ENCODE measurements around the gene WRNIP1.

Gene WRNIP1

DNA sequence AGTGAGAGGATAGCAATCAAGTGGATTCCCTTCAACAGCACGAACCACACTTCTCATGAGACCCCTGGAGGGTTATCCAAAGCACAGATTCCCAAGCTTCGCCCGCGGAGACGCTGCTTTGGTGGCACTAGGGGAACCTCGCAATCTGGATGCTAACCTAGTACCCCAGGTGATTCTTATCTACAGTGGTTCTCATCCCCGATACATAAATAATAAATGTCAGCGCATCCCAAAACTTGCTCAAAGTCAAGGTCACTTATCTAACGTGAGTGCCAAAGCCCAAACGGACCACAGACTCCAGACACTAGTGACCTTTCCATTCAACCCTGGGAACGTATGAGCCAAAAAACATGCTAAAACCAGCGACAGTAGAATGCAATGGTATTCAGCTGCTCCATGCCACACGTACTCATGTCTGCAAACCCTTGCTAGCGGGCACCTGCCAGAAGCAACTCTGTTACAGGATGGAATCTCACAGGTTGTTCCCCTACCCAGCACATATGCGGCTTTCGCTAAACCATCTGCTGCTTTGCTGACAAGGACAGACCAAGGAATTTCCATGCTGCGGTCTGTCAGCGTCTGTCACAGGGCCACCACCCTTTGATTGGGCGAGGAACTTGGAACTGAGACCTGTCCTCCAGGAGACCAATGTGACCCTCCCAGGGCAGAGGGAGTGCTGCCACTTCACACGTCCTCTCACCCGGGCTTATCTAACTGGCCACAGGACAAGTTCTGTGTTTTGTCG lies 31.3 kb upstream of the WRNIP1 start:
- no peak for TF ChIP-seq FOXP2 (optimal IDR thresholded peaks at IDR 0.05; ENCODE audit: borderline replicate concordance, extremely low read depth, extremely low read length, insufficient read depth)

- TF ChIP-seq TAF1 (IDR thresholded peaks at IDR 0.05; ENCODE audit: borderline replicate concordance, insufficient read depth, low read length), result no peak
- TF ChIP-seq FOXP2 (optimal IDR thresholded peaks at IDR 0.05; ENCODE audit: borderline replicate concordance, extremely low read depth, extremely low read length, insufficient read depth), result no peak
These were observed 30.6 kb upstream of the WRNIP1 start for GRCh38 chr6:2734488-2735166.

- TF ChIP-seq, protein P1, sequence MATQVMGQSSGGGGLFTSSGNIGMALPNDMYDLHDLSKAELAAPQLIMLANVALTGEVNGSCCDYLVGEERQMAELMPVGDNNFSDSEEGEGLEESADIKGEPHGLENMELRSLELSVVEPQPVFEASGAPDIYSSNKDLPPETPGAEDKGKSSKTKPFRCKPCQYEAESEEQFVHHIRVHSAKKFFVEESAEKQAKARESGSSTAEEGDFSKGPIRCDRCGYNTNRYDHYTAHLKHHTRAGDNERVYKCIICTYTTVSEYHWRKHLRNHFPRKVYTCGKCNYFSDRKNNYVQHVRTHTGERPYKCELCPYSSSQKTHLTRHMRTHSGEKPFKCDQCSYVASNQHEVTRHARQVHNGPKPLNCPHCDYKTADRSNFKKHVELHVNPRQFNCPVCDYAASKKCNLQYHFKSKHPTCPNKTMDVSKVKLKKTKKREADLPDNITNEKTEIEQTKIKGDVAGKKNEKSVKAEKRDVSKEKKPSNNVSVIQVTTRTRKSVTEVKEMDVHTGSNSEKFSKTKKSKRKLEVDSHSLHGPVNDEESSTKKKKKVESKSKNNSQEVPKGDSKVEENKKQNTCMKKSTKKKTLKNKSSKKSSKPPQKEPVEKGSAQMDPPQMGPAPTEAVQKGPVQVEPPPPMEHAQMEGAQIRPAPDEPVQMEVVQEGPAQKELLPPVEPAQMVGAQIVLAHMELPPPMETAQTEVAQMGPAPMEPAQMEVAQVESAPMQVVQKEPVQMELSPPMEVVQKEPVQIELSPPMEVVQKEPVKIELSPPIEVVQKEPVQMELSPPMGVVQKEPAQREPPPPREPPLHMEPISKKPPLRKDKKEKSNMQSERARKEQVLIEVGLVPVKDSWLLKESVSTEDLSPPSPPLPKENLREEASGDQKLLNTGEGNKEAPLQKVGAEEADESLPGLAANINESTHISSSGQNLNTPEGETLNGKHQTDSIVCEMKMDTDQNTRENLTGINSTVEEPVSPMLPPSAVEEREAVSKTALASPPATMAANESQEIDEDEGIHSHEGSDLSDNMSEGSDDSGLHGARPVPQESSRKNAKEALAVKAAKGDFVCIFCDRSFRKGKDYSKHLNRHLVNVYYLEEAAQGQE (IDR thresholded peaks at IDR 0.05; ENCODE audit: insufficient read depth in 1 of 2, low read depth in 2 of 2, low read length in 2 of 2), result no peak
- TF ChIP-seq POLR2AphosphoS5 (IDR thresholded peaks at IDR 0.05; ENCODE audit: low read depth, low read length) (no peak), FOXP2 (optimal IDR thresholded peaks at IDR 0.05; ENCODE audit: borderline replicate concordance, extremely low read depth, extremely low read length, insufficient read depth) (no peak), TAF1 (IDR thresholded peaks at IDR 0.05; ENCODE audit: borderline replicate concordance, insufficient read depth, low read length) (no peak), SIN3A (IDR thresholded peaks at IDR 0.05; ENCODE audit: borderline replicate concordance, insufficient read depth, low read length) (no peak)
These were observed 27.3 kb upstream of the WRNIP1 start for GRCh38 chr6:2737885-2738284.

GRCh38 chr6:2738373-2738979 lies 26.7 kb upstream of the WRNIP1 start:
- no peak for TF ChIP-seq FOXP2 (optimal IDR thresholded peaks at IDR 0.05; ENCODE audit: borderline replicate concordance, extremely low read depth, extremely low read length, insufficient read depth)
- no peak for TF ChIP-seq TAF1 (IDR thresholded peaks at IDR 0.05; ENCODE audit: borderline replicate concordance, insufficient read depth, low read length)
- TF ChIP-seq POLR2AphosphoS5 (IDR thresholded peaks at IDR 0.05; ENCODE audit: low read depth, low read length), result no peak
- TF ChIP-seq SIN3A (IDR thresholded peaks at IDR 0.05; ENCODE audit: borderline replicate concordance, insufficient read depth, low read length), result no peak
- TF ChIP-seq, protein P1 (IDR thresholded peaks at IDR 0.05; ENCODE audit: insufficient read depth in 1 of 2, low read depth in 2 of 2, low read length in 2 of 2), result no peak

- TF ChIP-seq TAF1 (IDR thresholded peaks at IDR 0.05; ENCODE audit: borderline replicate concordance, insufficient read depth, low read length), result no peak
- no peak for TF ChIP-seq SIN3A (IDR thresholded peaks at IDR 0.05; ENCODE audit: borderline replicate concordance, insufficient read depth, low read length)
- TF ChIP-seq FOXP2 (optimal IDR thresholded peaks at IDR 0.05; ENCODE audit: borderline replicate concordance, extremely low read depth, extremely low read length, insufficient read depth), result no peak
- TF ChIP-seq POLR2AphosphoS5 (IDR thresholded peaks at IDR 0.05; ENCODE audit: low read depth, low read length), result no peak
- TF ChIP-seq, protein P1 (IDR thresholded peaks at IDR 0.05; ENCODE audit: insufficient read depth in 1 of 2, low read depth in 2 of 2, low read length in 2 of 2), result no peak
These were observed 25.9 kb upstream of the WRNIP1 start for GRCh38 chr6:2739335-2739734.

DNA sequence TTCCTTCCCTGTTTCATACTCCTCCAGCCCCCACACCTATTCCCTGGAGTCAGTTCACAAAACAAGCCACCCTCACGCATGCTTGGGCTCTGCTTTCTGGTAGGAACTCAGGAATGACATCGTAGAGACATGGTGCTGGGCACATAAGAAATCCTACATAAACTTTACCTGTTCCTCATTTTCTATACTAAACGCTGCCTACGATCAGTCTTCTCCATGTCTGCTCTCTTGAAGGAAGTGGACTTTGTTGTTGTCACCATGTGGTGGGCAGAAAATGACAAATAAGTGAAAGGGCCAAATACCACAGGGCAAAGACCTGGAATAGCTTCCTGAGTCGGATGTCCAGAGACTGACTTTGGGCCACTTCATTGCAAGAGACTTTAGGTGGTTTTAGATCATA lies 24.6 kb upstream of the WRNIP1 start:
- TF ChIP-seq, protein P1 (IDR thresholded peaks at IDR 0.05; ENCODE audit: insufficient read depth in 1 of 2, low read depth in 2 of 2, low read length in 2 of 2), result no peak
- TF ChIP-seq POLR2AphosphoS5 (IDR thresholded peaks at IDR 0.05; ENCODE audit: low read depth, low read length) (no peak), FOXP2 (optimal IDR thresholded peaks at IDR 0.05; ENCODE audit: borderline replicate concordance, extremely low read depth, extremely low read length, insufficient read depth) (no peak)

Data from PFSK-1 (cell line).